GM23338 (cell line): ENCODE data around the gene SLC15A5. TPM values are rescaled to one million over a fixed set of nuclear protein-coding genes. Genes with fewer than 3 reads are reported as not detected.

Experiments
- ATAC-seq: fragments of 200-7000 bp; cut with Tn5 transposase; 3 replicates; pipeline ENCODE4 v1.9.1; 2020
- DNase-seq: peaks from one replicate; pipeline ENCODE4 v3.0.0-alpha.2; 2015; ENCODE audit warnings: low spot score
- H2AFZ ChIP-seq: fragments of 200-600 bp; sonication (generic); 2 replicates; pipeline ENCODE4 v1.8.0; 2016; ENCODE audit warnings: antibody characterized with exemption, mild to moderate bottlenecking, moderate library complexity
- H3F3A ChIP-seq: fragments of 200-600 bp; sonication (generic); replicated peaks from 2 replicates; pipeline ENCODE4 v1.8.0; 2017; ENCODE audit warnings: antibody characterized with exemption, mixed run types, low read depth
- H3K27ac ChIP-seq: fragments of 200-600 bp; sonication (generic); 2 replicates; pipeline ENCODE4 v1.6.1; 2016; ENCODE audit warnings: low read depth
- H3K27me3 ChIP-seq: fragments of 200-600 bp; sonication (generic); 2 replicates; pipeline ENCODE4 v1.8.0; 2016; ENCODE audit warnings: mild to moderate bottlenecking, mixed run types, moderate library complexity; ENCODE audit not compliant: insufficient read depth
- H3K36me3 ChIP-seq: fragments of 200-600 bp; sonication (generic); 2 replicates; pipeline ENCODE4 v1.8.0; 2016; ENCODE audit warnings: mild to moderate bottlenecking; ENCODE audit not compliant: insufficient read depth
- H3K4me1 ChIP-seq: fragments of 200-600 bp; sonication (generic); 2 replicates; pipeline ENCODE4 v1.8.0; 2016; ENCODE audit warnings: mild to moderate bottlenecking, moderate library complexity; ENCODE audit not compliant: insufficient read depth
- H3K4me2 ChIP-seq: fragments of 200-600 bp; sonication (generic); 2 replicates; pipeline ENCODE4 v1.7.1; 2017; ENCODE audit warnings: mixed run types
- H3K4me3 ChIP-seq: fragments of 200-600 bp; sonication (generic); 2 replicates; pipeline ENCODE4 v1.6.1; 2016; ENCODE audit warnings: mixed run types
- H3K79me2 ChIP-seq: fragments of 200-600 bp; sonication (generic); replicated peaks from 2 replicates; pipeline ENCODE4 v1.8.0; 2017; ENCODE audit warnings: mild to moderate bottlenecking; ENCODE audit not compliant: insufficient read depth
- H3K9me2 ChIP-seq: fragments of 200-600 bp; sonication (generic); 2 replicates; pipeline ENCODE4 v1.8.0; 2017; ENCODE audit not compliant: insufficient read depth
- H4K20me1 ChIP-seq: fragments of 200-600 bp; sonication (generic); replicated peaks from 2 replicates; pipeline ENCODE4 v1.8.0; 2017; ENCODE audit warnings: mild to moderate bottlenecking; ENCODE audit not compliant: insufficient read depth
- H3K27ac Mint-ChIP-seq: 2 replicates; pipeline ENCODE4 v1.8.0; 2020; ENCODE audit warnings: inconsistent platforms, mild to moderate bottlenecking, moderate library complexity, mixed read lengths
- H3K27me3 Mint-ChIP-seq: 3 replicates; pipeline ENCODE4 v1.8.0; 2022; ENCODE audit warnings: low read depth, mild to moderate bottlenecking, moderate library complexity, mixed read lengths, inconsistent platforms; ENCODE audit not compliant: insufficient read depth, poor library complexity
- H3K36me3 Mint-ChIP-seq: 3 replicates; pipeline ENCODE4 v1.8.0; 2021; ENCODE audit warnings: low read depth, mild to moderate bottlenecking, inconsistent platforms, moderate library complexity, mixed read lengths
- H3K4me1 Mint-ChIP-seq: 3 replicates; pipeline ENCODE4 v1.8.0; 2020; ENCODE audit warnings: mild to moderate bottlenecking, inconsistent platforms, mixed read lengths
- H3K4me3 Mint-ChIP-seq: 3 replicates; pipeline ENCODE4 v1.8.0; 2021; ENCODE audit warnings: moderate library complexity, mild to moderate bottlenecking, inconsistent platforms, mixed read lengths
- H3K9me3 Mint-ChIP-seq: 3 replicates; pipeline ENCODE4 v1.8.0; 2020; ENCODE audit warnings: moderate library complexity, mild to moderate bottlenecking, inconsistent platforms, mixed read lengths
- CREB1 ChIP-seq: fragments of 250-450 bp; sonication (Bioruptor Pico); IDR thresholded peaks from 2 replicates; pipeline ENCODE4 v1.5.0; 2020; ENCODE audit warnings: low read depth, mild to moderate bottlenecking, moderate library complexity
- EZH2phosphoT487 ChIP-seq: fragments of 200-600 bp; sonication (generic); IDR thresholded peaks from one replicate; pipeline ENCODE4 v1.8.1; 2018; ENCODE audit warnings: antibody characterized with exemption; ENCODE audit not compliant: unreplicated experiment
- NANOG ChIP-seq: IDR thresholded peaks from 2 replicates; pipeline ENCODE4 v1.6.1; 2016; ENCODE audit warnings: antibody characterized with exemption, borderline replicate concordance
- STAT1 ChIP-seq: IDR thresholded peaks from one replicate; pipeline ENCODE4 v1.6.1; 2016; ENCODE audit warnings: antibody characterized with exemption; ENCODE audit not compliant: unreplicated experiment
- ZNF331 ChIP-seq: fragments of 250-450 bp; sonication (Bioruptor Pico); IDR thresholded peaks from 2 replicates; pipeline ENCODE4 v1.5.0; 2020; ENCODE audit warnings: low read depth, mild to moderate bottlenecking, moderate library complexity
- polyA plus RNA-seq: library from polyadenylated mRNA; unstranded; fragments of >200 nt; fragmentation: Nextera tagmentation; extraction: Ambion mirVana; gene quantifications from 2 replicates; pipeline ENCODE4 v1.2.1, GENCODE V29; 2016
- total RNA-seq: library from RNA; depleted of rRNA; stranded (reverse); fragments of >200 nt; shearing (Covaris generic); gene quantifications from 2 replicates; pipeline ENCODE4 v1.2.3, GENCODE V29; 2014
- TF ChIP-seq, protein P1 (sequence below), 2 experiments: fragments of 200-600 bp in 1 of 2; sonication (generic) in 1 of 2; conservative IDR thresholded peaks; 2 replicates each; pipeline versions ENCODE4 v1.5.1 to v1.6.1; 2016 to 2017; ENCODE audit warnings: antibody characterized with exemption in 2 of 2, low read depth in 2 of 2, mild to moderate bottlenecking in 2 of 2, moderate library complexity in 1 of 2
- TF ChIP-seq, protein P2 (sequence below): fragments of 250-450 bp; sonication (Bioruptor Pico); IDR thresholded peaks from 2 replicates; pipeline ENCODE4 v1.5.0; 2020; ENCODE audit warnings: mild to moderate bottlenecking, moderate library complexity

SLC15A5 gene
- total and polyA plus RNA-seq, 2 experiments from 2014 or later: not detected

DNA sequence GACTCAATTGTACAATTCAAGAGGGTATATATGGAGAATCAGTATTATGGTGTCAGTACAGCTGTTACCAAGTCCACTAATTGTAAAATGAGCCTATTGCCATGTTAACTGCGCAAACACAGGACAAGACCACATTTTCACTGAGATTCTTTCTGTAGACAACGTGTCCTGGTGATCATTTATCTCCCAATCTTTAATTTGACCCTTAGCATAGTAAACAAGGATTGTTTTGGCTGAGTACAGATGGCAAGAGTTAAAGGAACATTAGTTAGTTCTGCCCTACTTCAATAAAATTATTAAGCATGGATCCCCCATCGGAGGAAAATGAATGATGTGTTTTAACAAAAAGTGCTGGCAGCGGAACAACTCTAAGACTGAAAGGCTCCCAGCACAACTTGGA lies 36.1 kb downstream of the SLC15A5 start:
- Histone ChIP-seq H3K36me3 (no peaks in the 10 kb centered on the region), H2AFZ (no peak overlapping the region), H3K27ac (no peak overlapping the region), H3K4me1 (no peaks in the 10 kb centered on the region), H3K27me3 (no peaks in the 10 kb centered on the region), H3F3A (no peaks in the 10 kb centered on the region), H4K20me1 (no peaks in the 10 kb centered on the region), H3K79me2 (no peaks in the 10 kb centered on the region), H3K4me2 (no peak overlapping the region), H3K9me2 (no peaks in the 10 kb centered on the region), H3K4me3 (no peak overlapping the region)
- Mint-ChIP-seq H3K4me3 (no peak overlapping the region), H3K27me3 (no peaks in the 10 kb centered on the region), H3K27ac (no peak overlapping the region), H3K9me3 (no peaks in the 10 kb centered on the region), H3K36me3 (no peaks in the 10 kb centered on the region), H3K4me1 (peaks cover 4% of the 10 kb centered on the region; the same call in 2 of the 3 replicates)
- DNase-seq (no peak), ATAC-seq (no peak)
- no peak for TF ChIP-seq EZH2phosphoT487
- TF ChIP-seq, protein P1, sequence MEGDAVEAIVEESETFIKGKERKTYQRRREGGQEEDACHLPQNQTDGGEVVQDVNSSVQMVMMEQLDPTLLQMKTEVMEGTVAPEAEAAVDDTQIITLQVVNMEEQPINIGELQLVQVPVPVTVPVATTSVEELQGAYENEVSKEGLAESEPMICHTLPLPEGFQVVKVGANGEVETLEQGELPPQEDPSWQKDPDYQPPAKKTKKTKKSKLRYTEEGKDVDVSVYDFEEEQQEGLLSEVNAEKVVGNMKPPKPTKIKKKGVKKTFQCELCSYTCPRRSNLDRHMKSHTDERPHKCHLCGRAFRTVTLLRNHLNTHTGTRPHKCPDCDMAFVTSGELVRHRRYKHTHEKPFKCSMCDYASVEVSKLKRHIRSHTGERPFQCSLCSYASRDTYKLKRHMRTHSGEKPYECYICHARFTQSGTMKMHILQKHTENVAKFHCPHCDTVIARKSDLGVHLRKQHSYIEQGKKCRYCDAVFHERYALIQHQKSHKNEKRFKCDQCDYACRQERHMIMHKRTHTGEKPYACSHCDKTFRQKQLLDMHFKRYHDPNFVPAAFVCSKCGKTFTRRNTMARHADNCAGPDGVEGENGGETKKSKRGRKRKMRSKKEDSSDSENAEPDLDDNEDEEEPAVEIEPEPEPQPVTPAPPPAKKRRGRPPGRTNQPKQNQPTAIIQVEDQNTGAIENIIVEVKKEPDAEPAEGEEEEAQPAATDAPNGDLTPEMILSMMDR (conservative IDR thresholded peaks at IDR 0.05; ENCODE audit: low read depth in 2 of 2): no peak
- no peak for TF ChIP-seq ZNF331 (CRISPR knock-in tag)
- no peak for TF ChIP-seq CREB1 (CRISPR knock-in tag)
- TF ChIP-seq, protein P2, sequence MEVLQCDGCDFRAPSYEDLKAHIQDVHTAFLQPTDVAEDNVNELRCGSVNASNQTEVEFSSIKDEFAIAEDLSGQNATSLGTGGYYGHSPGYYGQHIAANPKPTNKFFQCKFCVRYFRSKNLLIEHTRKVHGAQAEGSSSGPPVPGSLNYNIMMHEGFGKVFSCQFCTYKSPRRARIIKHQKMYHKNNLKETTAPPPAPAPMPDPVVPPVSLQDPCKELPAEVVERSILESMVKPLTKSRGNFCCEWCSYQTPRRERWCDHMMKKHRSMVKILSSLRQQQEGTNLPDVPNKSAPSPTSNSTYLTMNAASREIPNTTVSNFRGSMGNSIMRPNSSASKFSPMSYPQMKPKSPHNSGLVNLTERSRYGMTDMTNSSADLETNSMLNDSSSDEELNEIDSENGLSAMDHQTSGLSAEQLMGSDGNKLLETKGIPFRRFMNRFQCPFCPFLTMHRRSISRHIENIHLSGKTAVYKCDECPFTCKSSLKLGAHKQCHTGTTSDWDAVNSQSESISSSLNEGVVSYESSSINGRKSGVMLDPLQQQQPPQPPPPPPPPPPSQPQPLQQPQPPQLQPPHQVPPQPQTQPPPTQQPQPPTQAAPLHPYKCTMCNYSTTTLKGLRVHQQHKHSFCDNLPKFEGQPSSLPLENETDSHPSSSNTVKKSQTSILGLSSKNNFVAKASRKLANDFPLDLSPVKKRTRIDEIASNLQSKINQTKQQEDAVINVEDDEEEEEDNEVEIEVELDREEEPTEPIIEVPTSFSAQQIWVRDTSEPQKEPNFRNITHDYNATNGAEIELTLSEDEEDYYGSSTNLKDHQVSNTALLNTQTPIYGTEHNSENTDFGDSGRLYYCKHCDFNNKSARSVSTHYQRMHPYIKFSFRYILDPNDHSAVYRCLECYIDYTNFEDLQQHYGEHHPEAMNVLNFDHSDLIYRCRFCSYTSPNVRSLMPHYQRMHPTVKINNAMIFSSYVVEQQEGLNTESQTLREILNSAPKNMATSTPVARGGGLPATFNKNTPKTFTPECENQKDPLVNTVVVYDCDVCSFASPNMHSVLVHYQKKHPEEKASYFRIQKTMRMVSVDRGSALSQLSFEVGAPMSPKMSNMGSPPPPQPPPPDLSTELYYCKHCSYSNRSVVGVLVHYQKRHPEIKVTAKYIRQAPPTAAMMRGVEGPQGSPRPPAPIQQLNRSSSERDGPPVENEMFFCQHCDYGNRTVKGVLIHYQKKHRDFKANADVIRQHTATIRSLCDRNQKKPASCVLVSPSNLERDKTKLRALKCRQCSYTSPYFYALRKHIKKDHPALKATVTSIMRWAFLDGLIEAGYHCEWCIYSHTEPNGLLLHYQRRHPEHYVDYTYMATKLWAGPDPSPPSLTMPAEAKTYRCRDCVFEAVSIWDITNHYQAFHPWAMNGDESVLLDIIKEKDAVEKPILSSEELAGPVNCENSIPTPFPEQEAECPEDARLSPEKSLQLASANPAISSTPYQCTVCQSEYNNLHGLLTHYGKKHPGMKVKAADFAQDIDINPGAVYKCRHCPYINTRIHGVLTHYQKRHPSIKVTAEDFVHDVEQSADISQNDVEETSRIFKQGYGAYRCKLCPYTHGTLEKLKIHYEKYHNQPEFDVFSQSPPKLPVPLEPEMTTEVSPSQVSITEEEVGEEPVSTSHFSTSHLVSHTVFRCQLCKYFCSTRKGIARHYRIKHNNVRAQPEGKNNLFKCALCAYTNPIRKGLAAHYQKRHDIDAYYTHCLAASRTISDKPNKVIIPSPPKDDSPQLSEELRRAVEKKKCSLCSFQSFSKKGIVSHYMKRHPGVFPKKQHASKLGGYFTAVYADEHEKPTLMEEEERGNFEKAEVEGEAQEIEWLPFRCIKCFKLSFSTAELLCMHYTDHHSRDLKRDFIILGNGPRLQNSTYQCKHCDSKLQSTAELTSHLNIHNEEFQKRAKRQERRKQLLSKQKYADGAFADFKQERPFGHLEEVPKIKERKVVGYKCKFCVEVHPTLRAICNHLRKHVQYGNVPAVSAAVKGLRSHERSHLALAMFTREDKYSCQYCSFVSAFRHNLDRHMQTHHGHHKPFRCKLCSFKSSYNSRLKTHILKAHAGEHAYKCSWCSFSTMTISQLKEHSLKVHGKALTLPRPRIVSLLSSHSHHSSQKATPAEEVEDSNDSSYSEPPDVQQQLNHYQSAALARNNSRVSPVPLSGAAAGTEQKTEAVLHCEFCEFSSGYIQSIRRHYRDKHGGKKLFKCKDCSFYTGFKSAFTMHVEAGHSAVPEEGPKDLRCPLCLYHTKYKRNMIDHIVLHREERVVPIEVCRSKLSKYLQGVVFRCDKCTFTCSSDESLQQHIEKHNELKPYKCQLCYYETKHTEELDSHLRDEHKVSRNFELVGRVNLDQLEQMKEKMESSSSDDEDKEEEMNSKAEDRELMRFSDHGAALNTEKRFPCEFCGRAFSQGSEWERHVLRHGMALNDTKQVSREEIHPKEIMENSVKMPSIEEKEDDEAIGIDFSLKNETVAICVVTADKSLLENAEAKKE (CRISPR knock-in tag): no peak
- no peak for TF ChIP-seq STAT1
- TF ChIP-seq NANOG: no peak
